Activated CD8-positive, alpha-beta memory T cell treated with anti-CD3 and anti-CD28 coated beads for 24 hours (primary cell): ENCODE results near the gene CDK1.
A peak's percentile ranks its signal among the peaks of the same experiment; 100 is the strongest.

Experiments
- DNase-seq: peaks from one replicate; pipeline ENCODE4 v3.0.0-alpha.2; 2020

Gene CDK1

GRCh38 chr10:60778214-60778970 is at the start of gene CDK1:
Gene CDK1, plus strand, starts transcription at chr10:60778478. Its CDS starts 1,688 bp downstream, at chr10:60780166.
- peak; percentile 95 for DNase-seq

- no peak for DNase-seq
These were observed 49.2 kb upstream of the CDK1 start for GRCh38 chr10:60729106-60729505.

GRCh38 chr10:60731134-60731885 is 47.0 kb upstream of the CDK1 start:
- no peak for DNase-seq

- no peak for DNase-seq
These were observed 46.0 kb upstream of the CDK1 start for GRCh38 chr10:60732198-60732806.

GRCh38 chr10:60732807-60733516 is 45.3 kb upstream of the CDK1 start:
- peak; percentile 71 for DNase-seq

- DNase-seq: no peak
These were observed 44.8 kb upstream of the CDK1 start for GRCh38 chr10:60733517-60733822.

GRCh38 chr10:60733826-60734225 is 44.5 kb upstream of the CDK1 start:
- DNase-seq: no peak

GRCh38 chr10:60734226-60734625 is 44.1 kb upstream of the CDK1 start:
- no peak for DNase-seq

- no peak for DNase-seq
These were observed 43.0 kb upstream of the CDK1 start for GRCh38 chr10:60735244-60735643.

GRCh38 chr10:60737242-60737641 is 41.0 kb upstream of the CDK1 start:
- DNase-seq: no peak

- no peak for DNase-seq
These were observed 38.7 kb upstream of the CDK1 start for GRCh38 chr10:60739558-60739957.

- DNase-seq: no peak
These were observed 35.8 kb upstream of the CDK1 start for GRCh38 chr10:60742512-60742911.

- DNase-seq: no peak
These were observed 30.3 kb upstream of the CDK1 start for GRCh38 chr10:60747817-60748469.

- DNase-seq: no peak
These were observed 25.1 kb upstream of the CDK1 start for GRCh38 chr10:60753152-60753551.

GRCh38 chr10:60753817-60754216 is 24.5 kb upstream of the CDK1 start:
- no peak for DNase-seq

- no peak for DNase-seq
These were observed 20.8 kb upstream of the CDK1 start for GRCh38 chr10:60757420-60757895.

GRCh38 chr10:60759181-60759580 is 19.1 kb upstream of the CDK1 start:
- no peak for DNase-seq

- no peak for DNase-seq
These were observed 17.5 kb upstream of the CDK1 start for GRCh38 chr10:60760711-60761210.

GRCh38 chr10:60762554-60762953 is 15.7 kb upstream of the CDK1 start:
- no peak for DNase-seq

GRCh38 chr10:60767424-60767823 is 10.9 kb upstream of the CDK1 start:
- no peak for DNase-seq

- DNase-seq: no peak
These were observed 8.9 kb upstream of the CDK1 start for GRCh38 chr10:60769406-60769805.

- DNase-seq: no peak
These were observed 523 bp upstream of the CDK1 start for GRCh38 chr10:60777696-60778213.
